OCI-LY3 (cell line): ENCODE data around the gene ZCCHC14.

Experiments
- H2AFZ ChIP-seq: fragments of 200-600, 300-600 bp; shearing (Covaris generic); 2 replicates; pipeline ENCODE4 v1.6.0; 2014; ENCODE audit warnings: antibody characterized with exemption, low read depth, low read length
- H3K27ac ChIP-seq: fragments of 200-600, 300-600 bp; sonication (generic); 2 replicates; pipeline ENCODE4 v1.5.1; 2014; ENCODE audit warnings: mild to moderate bottlenecking, low read length, moderate library complexity, mixed read lengths
- H3K27me3 ChIP-seq: fragments of 200-600, 300-600 bp; sonication (generic); 2 replicates; pipeline ENCODE4 v1.6.1; 2014; ENCODE audit warnings: low read depth, low read length, mixed read lengths
- H3K36me3 ChIP-seq: fragments of 200-600, 300-600 bp; sonication (generic); replicated peaks from 2 replicates; pipeline ENCODE3; 2014; ENCODE audit warnings: low read depth, low read length, mixed read lengths
- H3K4me1 ChIP-seq: fragments of 300-600, 200-600 bp; sonication (generic); 2 replicates; pipeline ENCODE4 v1.6.1; 2014; ENCODE audit warnings: low read length, mixed read lengths
- H3K4me2 ChIP-seq: fragments of 200-600, 300-600 bp; sonication (generic); 2 replicates; pipeline ENCODE4 v1.6.1; 2014; ENCODE audit warnings: low read length, mixed read lengths
- H3K4me3 ChIP-seq: fragments of 300-600, 200-600 bp; sonication (generic); 2 replicates; pipeline ENCODE4 v1.5.1; 2014; ENCODE audit warnings: antibody characterized with exemption, mild to moderate bottlenecking, low read length, moderate library complexity
- H3K79me2 ChIP-seq: fragments of 300-600, 200-600 bp; shearing (Covaris generic); 2 replicates; pipeline ENCODE4 v1.6.1; 2014; ENCODE audit warnings: mild to moderate bottlenecking, low read length, mixed read lengths
- H3K9ac ChIP-seq: fragments of 300-600, 200-600 bp; shearing (Covaris generic); 2 replicates; pipeline ENCODE4 v1.6.0; 2014; ENCODE audit warnings: mild to moderate bottlenecking, low read length, moderate library complexity
- H3K9me3 ChIP-seq: fragments of 200-600, 300-600 bp; shearing (Covaris generic); 2 replicates; pipeline ENCODE4 v1.6.1; 2014; ENCODE audit warnings: low read length, mixed read lengths; ENCODE audit not compliant: insufficient read depth
- H4K20me1 ChIP-seq: fragments of 200-600, 300-600 bp; sonication (generic); 2 replicates; pipeline ENCODE4 v1.6.1; 2016; ENCODE audit warnings: low read length, mixed read lengths; ENCODE audit not compliant: insufficient read depth
- CTCF ChIP-seq: fragments of 200-600, 300-600 bp; sonication (generic); IDR thresholded peaks from 2 replicates; pipeline ENCODE4 v1.5.1; 2014; ENCODE audit warnings: antibody characterized with exemption, low read length, low read depth
- EZH2phosphoT487 ChIP-seq: fragments of 200-600 bp; shearing (Covaris generic); IDR thresholded peaks from 2 replicates; pipeline ENCODE4 v1.6.1; 2018; ENCODE audit warnings: antibody characterized with exemption, mixed run types, low read depth

ZCCHC14 gene

GRCh38 chr16:87404764-87405625 lies 87.8 kb downstream of the ZCCHC14 start:
- no peak overlapping the region for H3K9ac ChIP-seq
- peaks cover 10% of the 10 kb centered on the region for H3K4me1 ChIP-seq
- no peak overlapping the region for H3K4me3 ChIP-seq
- no peak overlapping the region for H2AFZ ChIP-seq
- no peak overlapping the region for H3K4me2 ChIP-seq
- H4K20me1 ChIP-seq, result peaks cover 30% of the 10 kb centered on the region; the same call in 1 of the 2 replicates
- H3K79me2 ChIP-seq, result no peaks in the 10 kb centered on the region
- peaks cover 28% of the 10 kb centered on the region for H3K36me3 ChIP-seq
- TF ChIP-seq CTCF, result no peak
- TF ChIP-seq EZH2phosphoT487, result no peak
- H3K27ac ChIP-seq, result no peak overlapping the region
- no peaks in the 10 kb centered on the region for H3K27me3 ChIP-seq
- H3K9me3 ChIP-seq, result no peaks in the 10 kb centered on the region

DNA sequence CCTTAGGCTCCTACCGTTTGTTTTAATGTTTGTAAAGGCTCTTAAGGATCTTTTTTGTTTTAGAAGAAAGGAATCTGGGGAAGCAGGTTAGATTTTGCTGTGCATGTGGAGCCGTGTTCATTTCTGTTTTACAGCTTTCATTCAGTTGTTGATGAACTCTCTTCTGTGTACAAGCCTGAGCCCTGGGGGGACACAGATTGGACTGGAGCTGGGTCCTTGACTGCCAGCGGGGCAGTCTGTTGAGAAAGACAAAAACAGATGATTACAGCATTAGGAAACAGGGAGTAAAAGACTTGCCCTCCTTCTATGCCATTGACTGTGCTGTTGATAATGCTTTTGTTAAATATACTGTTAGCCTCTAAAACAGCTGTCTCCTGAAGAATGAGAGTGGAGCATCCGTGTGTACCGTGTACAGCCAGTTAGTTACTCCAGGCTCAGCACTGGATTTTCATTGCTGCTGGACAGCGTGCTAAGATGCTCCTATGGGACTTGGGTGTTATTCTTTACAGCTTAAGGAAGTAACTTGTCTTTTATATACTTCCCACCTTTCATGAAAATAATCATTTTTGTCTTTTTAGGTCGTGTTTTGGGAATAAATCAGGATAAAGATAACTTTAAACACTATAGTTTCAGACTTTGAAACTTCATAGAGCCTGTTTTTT lies 97.5 kb downstream of the ZCCHC14 start:
- TF ChIP-seq EZH2phosphoT487 (no peak), CTCF (no peak)
- peaks cover 9% of the 10 kb centered on the region for H3K36me3 ChIP-seq
- peaks cover 18% of the 10 kb centered on the region for H3K4me1 ChIP-seq
- no peak overlapping the region for H3K9ac ChIP-seq
- H3K4me2 ChIP-seq, result no peak overlapping the region
- peaks cover 34% of the 10 kb centered on the region for H4K20me1 ChIP-seq
- no peak overlapping the region for H3K4me3 ChIP-seq
- H2AFZ ChIP-seq, result no peak overlapping the region
- H3K27me3 ChIP-seq, result no peaks in the 10 kb centered on the region
- H3K9me3 ChIP-seq, result no peaks in the 10 kb centered on the region
- no peak overlapping the region for H3K27ac ChIP-seq
- H3K79me2 ChIP-seq, result peaks cover 31% of the 10 kb centered on the region

- H3K9ac ChIP-seq, result peak overlapping the region; percentile 65
- no peaks in the 10 kb centered on the region for H3K27me3 ChIP-seq
- H3K9me3 ChIP-seq, result no peaks in the 10 kb centered on the region
- TF ChIP-seq EZH2phosphoT487, result no peak
- no peak for TF ChIP-seq CTCF
- peak overlapping the region; percentile 85 for H3K4me3 ChIP-seq
- H3K36me3 ChIP-seq, result peaks cover under 1% of the 10 kb centered on the region
- peaks cover 31% of the 10 kb centered on the region for H3K79me2 ChIP-seq
- H3K27ac ChIP-seq, result no peak overlapping the region
- peaks cover 32% of the 10 kb centered on the region for H4K20me1 ChIP-seq
- peaks cover 24% of the 10 kb centered on the region for H3K4me1 ChIP-seq
- no peak overlapping the region for H2AFZ ChIP-seq
- peak overlapping the region; percentile 98 for H3K4me2 ChIP-seq
These were observed 99.2 kb downstream of the ZCCHC14 start for GRCh38 chr16:87393680-87394055.
